MV-4-11 (cell line): ENCODE data around the gene UBAC2.
A peak's percentile ranks its signal among the peaks of the same experiment; 100 is the strongest.

ENCODE experiments used
- DNase-seq: peaks from one replicate; lab custom pipeline; 2025; lab: John Stamatoyannopoulos, UW

Gene UBAC2

DNA sequence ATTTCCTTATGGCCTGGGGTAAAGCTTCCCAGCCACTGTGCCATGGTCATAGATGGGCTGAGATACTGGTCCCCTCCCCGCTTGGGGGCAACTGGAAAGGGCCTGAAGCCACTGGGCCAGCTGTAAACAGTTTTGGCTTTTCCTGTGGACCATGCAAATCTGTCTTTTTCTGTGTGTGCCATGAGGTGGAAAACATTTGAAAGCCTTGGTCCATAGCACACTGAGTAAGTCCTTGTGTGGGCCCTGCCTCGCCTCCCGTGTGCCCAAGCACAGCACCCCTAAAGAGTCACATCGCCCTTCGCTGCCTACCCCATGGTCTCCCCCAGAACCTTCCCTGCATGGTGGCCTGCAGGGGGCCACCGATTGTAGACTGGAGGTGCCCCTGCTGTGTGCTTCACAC, 158.9 kb downstream of the UBAC2 start:
- DNase-seq = no peak

DNA sequence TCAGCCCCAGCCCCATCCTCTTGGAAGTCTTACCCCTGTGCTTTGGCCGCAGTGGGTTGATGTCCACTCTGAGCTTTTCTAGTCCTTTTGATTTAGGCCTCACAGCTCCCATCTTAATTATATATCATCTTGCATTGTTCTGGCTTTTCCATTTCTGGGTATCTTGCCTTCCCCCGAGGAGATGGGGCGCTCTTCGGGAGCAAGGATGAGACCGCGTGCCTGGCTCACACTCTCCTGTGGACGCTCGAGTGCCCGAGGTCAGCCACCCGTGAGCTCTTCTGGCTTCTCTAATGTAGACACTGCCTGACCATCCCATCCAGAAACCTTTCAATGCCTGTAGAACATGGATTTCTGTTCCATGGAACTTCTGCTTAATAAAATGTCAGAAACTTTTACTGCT, 160.0 kb downstream of the UBAC2 start:
- no peak for DNase-seq

GRCh38 chr13:99361197-99361596, 160.5 kb downstream of the UBAC2 start:
- DNase-seq = no peak

GRCh38 chr13:99362362-99362761, 161.7 kb downstream of the UBAC2 start:
- no peak for DNase-seq

DNA sequence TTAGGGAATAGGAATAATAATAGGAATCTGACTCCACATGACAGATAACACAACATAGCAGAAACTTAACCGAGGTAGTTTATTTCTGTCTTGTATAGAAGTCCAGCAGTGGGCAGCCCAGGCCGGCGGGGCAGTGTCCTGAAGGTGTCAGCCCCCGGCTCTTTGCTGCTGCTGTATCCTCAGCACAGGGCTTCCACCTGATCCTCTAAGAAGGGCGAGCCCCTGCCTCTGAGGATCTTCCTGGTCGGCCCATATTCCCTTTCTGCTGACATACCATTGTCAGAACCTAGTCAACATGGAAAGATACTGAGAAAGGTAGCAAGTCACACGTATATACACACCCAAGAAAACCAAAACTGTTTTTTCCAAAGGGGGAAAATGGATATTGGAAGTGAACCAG, 162.7 kb downstream of the UBAC2 start:
- no peak for DNase-seq

DNA sequence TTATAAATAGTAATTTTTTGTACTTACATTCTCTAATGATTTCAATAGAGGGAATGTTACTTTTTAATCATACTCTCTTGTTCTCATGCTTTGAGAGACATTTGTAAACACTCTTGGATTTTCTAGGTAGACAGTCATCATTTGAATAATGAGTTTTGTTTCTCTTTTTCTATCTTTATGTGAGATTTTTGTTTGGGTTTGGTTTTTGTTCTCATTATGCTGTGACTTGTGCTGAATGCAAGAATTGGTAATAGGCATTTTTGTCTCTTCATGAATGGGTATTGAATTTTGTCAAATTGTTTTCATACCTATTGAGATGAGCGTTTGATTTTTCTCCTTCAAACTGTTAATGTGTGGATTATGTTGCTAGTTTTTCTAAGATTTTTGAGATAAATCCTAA, 163.3 kb downstream of the UBAC2 start:
- DNase-seq = no peak

DNA sequence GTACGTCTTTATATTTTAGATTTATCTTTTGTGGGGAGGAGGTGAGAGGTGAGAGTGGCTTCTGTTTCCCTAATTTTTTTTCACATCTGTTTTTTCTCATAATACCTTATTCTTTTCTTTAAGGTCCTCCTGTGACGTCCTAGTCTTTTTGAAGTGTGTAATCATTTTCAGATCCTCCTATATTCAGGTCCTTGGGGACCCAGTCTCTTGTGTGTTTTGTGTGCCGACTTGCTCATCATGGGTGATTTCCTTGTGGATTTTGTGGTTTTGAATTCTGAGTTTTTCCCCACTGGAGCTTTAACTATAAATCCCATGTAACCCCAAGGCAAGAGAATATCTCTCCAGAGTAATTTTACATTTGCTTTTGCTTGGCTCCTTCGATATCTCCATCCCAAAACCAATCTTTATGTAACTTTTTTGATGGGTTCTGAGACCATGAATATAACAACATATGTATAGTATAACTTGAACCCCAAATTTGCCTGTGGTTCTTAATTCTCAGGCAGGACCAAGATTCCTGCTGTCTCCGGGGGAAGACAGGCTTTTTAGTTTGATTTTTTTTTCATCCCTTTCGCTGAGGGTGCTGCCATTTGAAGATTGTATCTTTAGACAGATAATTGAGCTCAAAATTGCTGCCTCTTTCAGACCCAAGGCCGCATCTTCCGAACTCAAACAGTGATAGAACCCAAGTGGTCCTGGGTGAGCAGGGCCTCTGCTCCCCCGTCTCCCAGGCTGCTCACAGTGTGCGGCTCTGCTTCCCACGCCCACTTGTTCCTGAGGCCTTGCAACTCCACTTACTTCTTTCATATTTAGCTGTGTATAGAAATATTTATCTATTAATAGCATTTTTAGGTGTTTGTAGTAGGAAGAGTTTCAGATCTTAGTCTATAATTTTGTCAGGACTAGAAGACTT, 165.7 kb downstream of the UBAC2 start:
- no peak for DNase-seq

DNA sequence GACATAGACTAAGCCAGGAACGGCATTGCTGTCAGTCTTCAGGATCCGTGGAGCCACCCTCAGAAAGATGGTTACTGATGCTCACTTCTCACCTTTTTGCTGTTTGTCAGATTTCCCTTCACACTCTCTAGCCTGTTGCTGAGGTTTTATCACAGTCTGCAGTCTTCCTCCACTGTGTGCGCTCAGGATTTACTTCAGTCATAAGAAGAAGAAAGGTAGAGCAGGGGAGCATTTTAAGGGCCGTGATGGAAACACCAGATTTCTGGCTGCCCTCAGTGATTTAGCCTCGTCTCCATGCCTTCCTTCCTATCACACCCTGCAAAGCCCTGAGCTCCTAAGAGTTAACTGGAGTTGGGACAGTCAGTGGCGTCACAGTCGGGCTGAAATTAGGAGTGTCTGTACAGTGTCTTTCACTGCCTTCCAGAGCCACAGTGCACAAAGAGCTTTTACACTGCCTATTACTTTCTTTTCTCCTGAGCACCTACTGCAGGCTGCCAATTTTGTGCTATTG, 166.5 kb downstream of the UBAC2 start:
- no peak for DNase-seq

DNA sequence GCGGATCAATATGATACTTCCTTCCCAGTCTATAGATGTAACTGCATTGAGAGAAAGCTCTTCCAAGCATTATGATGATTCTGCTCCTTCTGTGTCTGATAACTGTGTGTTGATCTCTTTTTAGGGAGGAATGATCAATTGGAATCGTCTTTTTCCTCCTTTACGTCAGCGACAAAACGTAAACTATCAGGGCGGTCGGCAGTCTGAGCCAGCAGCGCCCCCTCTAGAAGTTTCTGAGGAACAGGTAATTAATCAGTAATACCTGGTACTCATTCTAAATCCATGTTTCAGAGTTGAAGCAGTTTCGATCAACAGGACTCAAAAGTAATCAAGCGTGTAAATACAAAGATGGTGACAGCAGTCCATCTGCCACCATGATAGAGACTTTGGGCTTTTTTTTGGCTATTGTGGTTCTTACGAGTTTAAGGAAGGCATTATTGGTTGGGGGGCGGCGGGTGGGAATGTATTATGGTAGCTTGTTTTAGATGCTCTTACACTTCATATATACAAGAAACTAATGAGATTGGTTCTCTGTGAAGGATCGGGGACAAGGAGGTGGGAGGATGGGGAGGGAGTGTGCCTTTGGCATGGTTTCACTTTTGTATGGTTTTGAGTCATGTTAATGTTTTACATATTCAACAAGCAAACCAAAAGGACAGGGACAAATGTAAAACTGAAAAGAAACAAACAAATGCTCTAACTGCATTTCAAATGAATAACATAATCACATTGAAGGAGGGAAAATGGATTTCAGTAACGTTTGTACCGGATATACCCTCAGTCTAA, 167.2 kb downstream of the UBAC2 start:
- DNase-seq = no peak

GRCh38 chr13:99370481-99371275, 170.0 kb downstream of the UBAC2 start:
- DNase-seq = no peak

DNA sequence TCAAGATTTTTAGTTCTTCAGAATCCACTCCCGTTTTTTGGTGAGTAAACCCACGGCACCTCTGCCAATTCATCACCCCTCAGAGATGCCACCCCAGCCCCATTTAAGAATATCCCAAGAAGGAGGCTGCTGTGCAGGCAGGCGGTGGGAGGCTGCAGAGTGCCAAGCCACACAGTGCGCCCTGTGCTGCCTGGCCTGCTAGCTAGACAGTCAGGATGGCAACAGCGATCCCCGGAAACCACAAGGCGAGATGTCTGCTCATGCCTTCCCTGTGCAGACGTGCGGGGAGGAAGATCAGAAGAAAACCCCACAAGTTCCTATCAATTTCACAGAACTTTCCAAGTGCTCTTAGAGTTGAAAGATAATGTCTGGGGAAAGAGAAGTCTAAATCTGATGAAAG, 171.3 kb downstream of the UBAC2 start:
- peak; percentile 71 for DNase-seq

DNA sequence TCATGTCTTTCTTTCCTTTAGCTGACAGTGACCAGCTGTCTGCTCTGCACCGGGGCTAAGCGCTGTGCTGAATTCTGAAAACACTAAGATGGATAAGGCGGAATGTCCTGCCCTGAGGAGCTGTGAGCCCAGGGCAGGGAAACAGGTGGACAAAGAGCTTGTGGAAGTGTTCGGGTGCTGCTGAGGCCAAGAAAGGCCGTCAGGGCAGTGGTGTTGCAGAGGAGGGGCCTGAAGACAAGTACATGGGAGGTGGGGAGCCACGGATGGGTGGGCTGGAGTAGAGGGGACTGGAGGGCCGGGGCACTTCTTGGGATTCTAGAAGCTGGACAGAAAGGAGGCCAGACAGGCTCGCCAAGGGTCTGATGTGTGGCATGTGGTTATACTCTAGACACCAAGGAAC, 172.8 kb downstream of the UBAC2 start:
- DNase-seq = no peak

DNA sequence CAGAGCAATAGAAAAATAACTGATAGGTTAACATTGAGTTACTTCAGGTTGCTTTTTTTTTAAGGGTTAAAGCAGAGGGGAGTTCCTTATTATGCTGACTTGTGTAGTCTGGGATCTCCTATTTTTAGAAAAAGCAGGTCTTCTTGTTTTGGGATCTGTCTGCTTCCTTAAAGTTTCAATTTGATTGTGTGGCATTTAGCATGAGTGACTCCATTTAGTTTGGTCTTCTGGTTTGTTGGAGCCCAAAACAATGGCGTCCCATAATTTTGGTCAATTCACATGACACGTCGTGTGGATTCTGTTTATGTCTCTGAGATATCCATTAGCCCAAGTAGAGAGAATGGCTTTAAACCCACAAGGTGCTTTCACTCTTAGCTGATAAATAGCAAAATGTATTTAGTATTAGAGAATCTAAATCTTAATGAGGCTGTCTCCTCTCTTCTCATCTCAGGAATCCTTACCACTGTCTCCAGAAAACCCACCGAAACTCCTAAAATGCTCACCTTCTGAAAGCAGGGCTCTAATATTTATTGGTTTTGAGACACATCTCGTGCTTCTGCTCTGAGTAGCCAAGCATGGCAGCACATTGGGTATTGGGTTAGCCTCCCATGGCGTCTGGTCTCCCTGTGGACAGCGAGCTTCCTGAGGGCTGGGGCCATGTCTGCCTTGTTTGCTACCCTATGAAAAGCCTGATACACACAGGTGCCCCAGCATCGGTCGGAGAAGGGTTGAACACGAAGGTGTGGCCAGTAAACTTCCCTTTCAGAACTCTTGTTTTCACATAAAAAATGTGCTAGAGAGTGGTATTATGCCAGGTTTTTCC, 173.7 kb downstream of the UBAC2 start:
- DNase-seq = no peak

DNA sequence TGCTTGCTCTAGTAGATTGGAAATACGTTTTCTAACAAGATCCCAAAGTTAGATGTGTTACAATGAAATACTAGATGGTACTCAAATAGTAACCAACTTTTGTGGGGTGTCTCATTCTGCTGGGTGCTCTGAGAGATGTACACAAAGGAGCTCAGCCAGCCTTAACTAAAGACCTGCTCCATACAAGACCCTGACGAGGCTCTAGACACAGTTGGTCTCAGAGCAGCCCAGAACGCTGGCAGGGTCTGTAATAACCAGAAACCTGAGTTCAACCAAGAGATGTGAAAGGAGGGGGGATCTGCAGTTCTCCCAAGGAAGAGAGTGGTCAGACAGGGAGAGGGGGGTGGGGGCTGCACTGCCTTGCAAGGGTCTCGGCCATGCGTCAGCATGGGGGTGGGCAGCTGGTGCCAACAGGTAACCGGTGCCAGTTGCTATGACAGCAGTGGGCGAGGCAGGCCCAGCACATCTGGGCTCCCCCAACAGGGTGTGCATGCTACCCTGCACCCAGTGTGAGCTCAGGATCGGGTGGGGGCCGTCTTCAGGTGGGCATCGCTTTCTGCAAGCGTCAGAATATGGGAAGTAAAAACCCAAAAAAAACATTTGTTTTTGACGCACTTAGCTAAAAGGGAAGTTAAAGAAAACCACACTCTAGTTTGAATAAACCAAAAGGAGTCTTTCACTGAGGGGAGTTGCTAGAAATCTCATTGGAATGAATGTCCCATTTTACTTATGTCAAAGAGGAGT, 174.5 kb downstream of the UBAC2 start:
- DNase-seq = peak; percentile 84

- no peak for DNase-seq
Observed at GRCh38 chr13:99375738-99376080, 175.1 kb downstream of the UBAC2 start.

- no peak for DNase-seq
Observed at GRCh38 chr13:99376132-99376531, 175.5 kb downstream of the UBAC2 start.

- no peak for DNase-seq
Observed at GRCh38 chr13:99376924-99377323, 176.3 kb downstream of the UBAC2 start.

DNA sequence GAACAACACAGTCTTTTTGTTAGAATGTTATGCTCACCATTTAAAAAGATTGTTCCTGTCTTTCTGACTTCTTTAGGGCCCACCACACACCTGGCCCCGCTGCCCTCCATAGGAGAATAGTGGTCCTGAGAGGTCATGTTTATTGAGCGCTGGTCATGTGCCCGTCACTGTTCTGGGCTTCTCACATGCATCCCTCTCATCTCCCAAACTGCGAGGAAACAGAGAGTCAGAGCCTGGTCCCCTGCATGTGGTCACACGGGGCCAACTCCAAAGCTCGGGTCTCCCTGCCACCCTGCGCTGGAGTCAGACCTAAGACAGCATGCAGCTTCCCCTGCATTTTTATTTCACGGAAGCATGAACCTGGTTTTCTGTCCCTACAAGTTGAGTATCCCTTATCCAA, 177.0 kb downstream of the UBAC2 start:
- no peak for DNase-seq

DNA sequence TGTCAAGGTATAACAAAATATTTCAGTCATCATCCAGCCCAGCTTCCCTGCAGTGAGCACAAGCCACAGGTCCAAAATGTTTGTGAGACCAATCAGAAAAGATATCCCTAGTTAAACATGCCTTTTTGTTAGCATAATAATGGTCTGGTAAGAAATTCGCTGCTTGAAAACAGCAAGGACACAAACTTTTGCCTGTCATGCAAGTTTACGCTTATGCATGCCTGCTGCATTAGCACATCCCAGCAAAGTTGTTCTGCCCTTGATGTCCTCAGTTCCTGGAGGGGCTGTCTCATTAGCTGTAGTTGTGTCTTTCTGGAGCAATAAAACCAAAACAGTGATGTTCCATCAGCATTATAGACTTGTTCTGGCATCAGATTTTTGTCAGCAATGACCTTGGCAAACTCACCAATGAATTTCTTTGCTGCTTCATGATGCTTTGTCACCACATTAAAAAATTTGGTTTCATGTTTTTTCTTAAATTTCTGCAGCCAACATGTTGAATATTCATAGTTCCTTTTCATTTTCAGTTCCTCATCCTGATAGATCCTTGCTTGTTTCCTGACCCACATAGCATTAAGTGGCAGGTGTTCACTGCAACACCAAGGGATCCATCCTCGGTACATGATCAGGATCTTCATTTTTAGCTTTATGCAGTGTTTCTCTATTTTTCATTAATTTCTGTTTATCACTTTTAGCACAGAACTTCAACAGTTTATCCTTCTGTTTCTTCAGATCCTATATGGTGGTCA, 178.5 kb downstream of the UBAC2 start:
- DNase-seq = peak; percentile 61
